GM21390 (cell line): Measurements from ENCODE around the gene ATPAF1.

ENCODE experiments used
- ATAC-seq: cut with Tn5 transposase; IDR thresholded peaks from one replicate; pipeline ENCODE4 v1.9.1; 2021; ENCODE audit not compliant: unreplicated experiment

The ATPAF1 gene

DNA sequence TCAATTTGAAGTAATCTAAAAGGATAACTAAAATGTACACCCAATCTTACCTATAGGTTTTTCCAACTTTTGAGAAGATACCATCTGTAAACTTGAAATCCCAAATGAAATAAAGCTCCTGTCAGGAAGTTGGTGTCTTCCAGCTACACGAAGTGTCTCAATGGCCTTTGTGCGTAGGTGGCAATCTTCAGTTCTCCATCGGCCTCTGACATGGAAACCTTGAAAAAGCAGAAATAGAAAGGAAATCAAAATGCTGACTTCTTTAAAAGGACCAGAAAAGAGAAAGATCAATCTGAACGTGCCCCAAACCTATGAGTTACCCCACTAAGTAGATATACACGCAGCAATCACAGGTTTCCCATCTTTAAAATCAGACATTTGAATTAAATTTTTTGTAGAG is 74.1 kb downstream of the ATPAF1 start:
- ATAC-seq = no peak

- ATAC-seq = no peak
These were observed 75.3 kb downstream of the ATPAF1 start for GRCh38 chr1:46592823-46593222.

GRCh38 chr1:46589529-46589928 is 78.6 kb downstream of the ATPAF1 start:
- ATAC-seq = no peak

DNA sequence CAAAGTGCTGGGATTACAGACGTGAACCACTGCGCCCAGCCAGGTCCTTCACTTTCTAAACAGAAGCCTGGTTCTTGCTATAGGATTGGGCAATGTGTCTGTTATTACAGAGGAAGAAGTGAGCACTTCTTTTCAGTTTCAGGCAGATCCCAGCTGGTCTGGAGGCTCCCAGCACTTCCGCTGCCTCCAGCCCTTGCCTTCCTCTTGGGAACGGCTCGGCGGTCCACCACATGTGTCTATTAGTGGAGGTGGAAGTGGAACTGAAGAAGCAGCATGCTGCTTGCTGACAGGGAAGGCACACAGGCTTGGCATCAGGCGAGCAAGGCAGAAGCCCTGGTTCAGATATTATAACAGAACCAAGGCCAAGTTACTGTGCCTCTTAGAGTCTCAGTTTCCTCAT is 81.1 kb downstream of the ATPAF1 start:
- ATAC-seq = no peak

DNA sequence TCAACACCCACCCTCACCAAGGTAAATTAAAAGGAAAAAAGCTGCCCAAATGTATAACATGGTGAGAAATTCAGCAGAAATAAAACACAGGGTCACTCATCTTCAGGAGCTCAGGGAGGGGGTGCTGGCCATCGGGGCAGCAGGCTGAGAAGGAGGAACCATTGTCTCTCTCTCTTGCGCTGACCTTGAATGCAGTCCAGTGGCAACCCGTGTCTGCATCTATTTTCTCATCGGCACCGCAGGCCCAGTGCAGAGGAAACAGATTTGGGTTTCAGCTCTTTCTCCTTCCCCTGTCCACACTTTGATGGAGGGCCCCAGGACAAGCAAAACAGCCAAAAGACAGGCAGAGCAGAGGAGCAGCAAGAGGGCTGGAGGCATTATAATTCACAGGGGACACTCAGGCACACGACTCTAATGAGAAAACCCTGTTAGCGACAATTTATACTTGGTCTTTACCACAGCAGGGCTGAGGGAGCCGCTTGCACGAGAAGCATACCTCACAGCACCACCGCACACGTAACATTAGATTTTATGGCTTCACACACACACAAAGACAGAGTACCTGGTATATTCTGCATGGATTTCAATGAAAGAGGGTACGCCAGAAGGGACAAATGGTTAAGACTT is 82.7 kb downstream of the ATPAF1 start:
- ATAC-seq = no peak

DNA sequence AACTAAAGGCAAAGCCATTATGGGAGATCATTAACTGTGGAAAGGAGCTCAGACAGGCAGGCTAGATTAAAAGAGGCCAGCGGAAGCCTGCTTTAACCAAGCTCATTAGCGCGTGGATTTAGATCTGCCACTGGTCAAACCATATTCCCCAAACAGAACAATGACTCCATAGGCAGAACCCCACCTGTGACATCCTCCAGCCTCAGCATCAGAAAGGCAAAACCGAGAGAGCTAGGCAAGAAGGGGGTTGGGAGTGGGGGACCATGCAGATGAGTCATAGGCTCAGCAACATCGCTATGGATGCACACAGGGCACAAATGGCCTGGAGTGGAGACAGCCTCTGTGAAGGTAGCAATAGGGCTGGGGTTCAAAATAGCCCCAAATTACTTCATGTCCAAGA is 84.7 kb downstream of the ATPAF1 start:
- no peak for ATAC-seq

GRCh38 chr1:46582972-46583371 is 85.2 kb downstream of the ATPAF1 start:
- ATAC-seq = no peak
